WTC11 (cell line): ENCODE measurements around the gene AASDHPPT. TPM values are rescaled to one million over a fixed set of nuclear protein-coding genes. Genes with fewer than 3 reads are reported as not detected.

Experiments
- ATAC-seq: fragments of 200-7000 bp; cut with Tn5 transposase; 2 replicates; pipeline ENCODE4 v1.10.0; 2021; ENCODE audit warnings: mild to moderate bottlenecking, moderate library complexity
- CTCF ChIA-PET: fragments of 300-600 bp; sonication (Branson Sonifier 250); formaldehyde crosslinking; loops from one replicate; lab custom pipeline; 2021; ENCODE audit warnings: antibody characterized with exemption; lab: Charles Lee
- POLR2A ChIA-PET: fragments of 350-600 bp; sonication (Branson Sonifier 250); formaldehyde crosslinking; loops from one replicate; lab custom pipeline; 2021; ENCODE audit warnings: antibody characterized with exemption; lab: Charles Lee
- DNase-seq: peaks from one replicate; pipeline ENCODE4 v3.0.0; 2021; ENCODE audit warnings: low spot score
- H3K27ac Mint-ChIP-seq: 2 replicates; pipeline ENCODE4 v1.8.0; 2021; ENCODE audit warnings: mixed read lengths
- H3K27me3 Mint-ChIP-seq: 2 replicates; pipeline ENCODE4 v1.8.0; 2021; ENCODE audit warnings: low read depth, mild to moderate bottlenecking, moderate library complexity, mixed read lengths
- H3K36me3 Mint-ChIP-seq: 2 replicates; pipeline ENCODE4 v1.8.0; 2021; ENCODE audit warnings: mixed read lengths
- H3K4me1 Mint-ChIP-seq: 2 replicates; pipeline ENCODE4 v1.8.0; 2022; ENCODE audit warnings: mixed read lengths
- H3K4me3 Mint-ChIP-seq: 2 replicates; pipeline ENCODE4 v1.8.0; 2021; ENCODE audit warnings: mild to moderate bottlenecking, moderate library complexity, mixed read lengths
- H3K9me3 Mint-ChIP-seq: 2 replicates; pipeline ENCODE4 v1.8.0; 2021; ENCODE audit warnings: mixed read lengths
- ATF1 ChIP-seq: sonication (generic); formaldehyde crosslinking; IDR thresholded peaks from 2 replicates; pipeline ENCODE4 v1.8.1; 2023; ENCODE audit warnings: mild to moderate bottlenecking, moderate library complexity, missing genetic modification reagents
- CDX4 ChIP-seq: fragments of 250-450 bp; sonication (Bioruptor Pico); IDR thresholded peaks from 2 replicates; pipeline ENCODE4 v1.9.0; 2021; ENCODE audit warnings: moderate library complexity, mild to moderate bottlenecking, inconsistent platforms, borderline replicate concordance
- CREB1 ChIP-seq: sonication (generic); formaldehyde crosslinking; IDR thresholded peaks from 2 replicates; pipeline ENCODE4 v1.8.0; 2023; ENCODE audit warnings: mild to moderate bottlenecking, missing genetic modification reagents
- CTCF ChIP-seq: fragments of 200-600 bp; IDR thresholded peaks from 2 replicates; pipeline ENCODE4 v1.8.0; 2022; ENCODE audit warnings: antibody characterized with exemption
- E2F5 ChIP-seq: sonication (generic); formaldehyde crosslinking; IDR thresholded peaks from 2 replicates; pipeline ENCODE4 v1.8.1; 2022; ENCODE audit warnings: mild to moderate bottlenecking, moderate library complexity, missing genetic modification reagents
- EMX1 ChIP-seq: fragments of 250-450 bp; sonication (Bioruptor Pico); IDR thresholded peaks from 2 replicates; pipeline ENCODE4 v1.8.0; 2021; ENCODE audit warnings: mild to moderate bottlenecking
- ESRRA ChIP-seq: sonication (generic); formaldehyde crosslinking; IDR thresholded peaks from 2 replicates; pipeline ENCODE4 v1.8.1; 2022; ENCODE audit warnings: mild to moderate bottlenecking, missing genetic modification reagents, borderline replicate concordance
- FOXP4 ChIP-seq: sonication (generic); formaldehyde crosslinking; IDR thresholded peaks from 2 replicates; pipeline ENCODE4 v1.8.0; 2022; ENCODE audit warnings: mild to moderate bottlenecking, missing genetic modification reagents
- MYBL2 ChIP-seq: sonication (generic); formaldehyde crosslinking; IDR thresholded peaks from 2 replicates; pipeline ENCODE4 v1.8.1; 2023; ENCODE audit warnings: mild to moderate bottlenecking, moderate library complexity, missing genetic modification reagents
- NR1H2 ChIP-seq: sonication (generic); formaldehyde crosslinking; IDR thresholded peaks from 2 replicates; pipeline ENCODE4 v1.9.0; 2021; ENCODE audit warnings: mild to moderate bottlenecking, moderate library complexity, missing genetic modification reagents
- NR3C1 ChIP-seq: sonication (generic); formaldehyde crosslinking; conservative IDR thresholded peaks from 2 replicates; pipeline ENCODE4 v1.8.1; 2023; ENCODE audit warnings: low read depth, mild to moderate bottlenecking, missing genetic modification reagents
- PRRX2 ChIP-seq: fragments of 250-450 bp; sonication (Bioruptor Pico); IDR thresholded peaks from 2 replicates; pipeline ENCODE4 v1.8.0; 2021; ENCODE audit warnings: mild to moderate bottlenecking
- SMAD3 ChIP-seq: sonication (generic); formaldehyde crosslinking; IDR thresholded peaks from 2 replicates; pipeline ENCODE4 v1.8.0; 2022; ENCODE audit warnings: missing genetic modification reagents, mild to moderate bottlenecking, borderline replicate concordance
- ZBTB21 ChIP-seq: sonication (generic); formaldehyde crosslinking; IDR thresholded peaks from 2 replicates; pipeline ENCODE4 v1.8.1; 2023; ENCODE audit warnings: mild to moderate bottlenecking, missing genetic modification reagents, borderline replicate concordance
- ZNF232 ChIP-seq: sonication (generic); formaldehyde crosslinking; IDR thresholded peaks from 2 replicates; pipeline ENCODE4 v1.8.0; 2022; ENCODE audit warnings: mild to moderate bottlenecking, missing genetic modification reagents
- ZNF263 ChIP-seq: sonication (generic); formaldehyde crosslinking; IDR thresholded peaks from 2 replicates; pipeline ENCODE4 v1.8.1; 2022; ENCODE audit warnings: low read depth, mild to moderate bottlenecking, moderate library complexity, missing genetic modification reagents
- total RNA-seq: library from RNA; stranded (reverse); gene quantifications from 3 replicates; pipeline ENCODE4 v1.2.3, GENCODE V29; 2021
- TF ChIP-seq, protein P1 (sequence below): fragments of 250-450 bp; sonication (Bioruptor Pico); IDR thresholded peaks from 2 replicates; pipeline ENCODE4 v1.9.0; 2021; ENCODE audit warnings: mild to moderate bottlenecking, borderline replicate concordance
- TF ChIP-seq, protein P2 (sequence below): sonication (generic); formaldehyde crosslinking; IDR thresholded peaks from 2 replicates; pipeline ENCODE4 v1.8.0; 2023; ENCODE audit warnings: mild to moderate bottlenecking, missing genetic modification reagents
- TF ChIP-seq, protein P3 (sequence below): sonication (generic); formaldehyde crosslinking; conservative IDR thresholded peaks from 2 replicates; pipeline ENCODE4 v1.8.1; 2022; ENCODE audit warnings: mild to moderate bottlenecking, missing genetic modification reagents

The AASDHPPT gene
- total RNA-seq, 1 experiment from 2014 or later = 37.0 TPM

- Mint-ChIP-seq H3K4me3 (no peak overlapping the region), H3K9me3 (peaks cover 21% of the 10 kb centered on the region), H3K27me3 (no peaks in the 10 kb centered on the region), H3K36me3 (0 out of 2 replicates have a peak, but pooled peaks cover 4% of the 10 kb centered on the region), H3K4me1 (peaks cover 9% of the 10 kb centered on the region), H3K27ac (no peak overlapping the region)
- ChIA-PET POLR2A (no interaction called here), CTCF (no interaction called here)
- ATAC-seq (peak; percentile 70), DNase-seq (no peak)
- no peak for TF ChIP-seq CDX4 (CRISPR knock-in tag)
- TF ChIP-seq SMAD3 (CRISPR knock-in tag) = no peak
- TF ChIP-seq E2F5 = no peak
- no peak for TF ChIP-seq EMX1
These were observed 28.5 kb downstream of the AASDHPPT start for GRCh38 chr11:106105986-106106385.

GRCh38 chr11:106121570-106122320 is 44.3 kb downstream of the AASDHPPT start:
- ChIA-PET CTCF (no interaction called here), POLR2A (no interaction called here)
- H3K4me3 Mint-ChIP-seq = no peak overlapping the region
- H3K36me3 Mint-ChIP-seq = no peaks in the 10 kb centered on the region
- peaks cover 10% of the 10 kb centered on the region for H3K9me3 Mint-ChIP-seq
- peaks cover 2% of the 10 kb centered on the region; the same call in 1 of the 2 replicates for H3K4me1 Mint-ChIP-seq
- TF ChIP-seq FOXP4 (no peak), ZNF232 (CRISPR knock-in tag) (no peak), ZBTB21 (CRISPR knock-in tag) (no peak), NR1H2 (no peak), CREB1 (CRISPR knock-in tag) (no peak), ESRRA (CRISPR knock-in tag) (no peak), ATF1 (CRISPR knock-in tag) (no peak), NR3C1 (CRISPR knock-in tag) (no peak), ZNF263 (CRISPR knock-in tag) (no peak), MYBL2 (CRISPR knock-in tag) (no peak), PRRX2 (CRISPR knock-in tag) (no peak), CTCF (no peak)
- TF ChIP-seq, protein P1, sequence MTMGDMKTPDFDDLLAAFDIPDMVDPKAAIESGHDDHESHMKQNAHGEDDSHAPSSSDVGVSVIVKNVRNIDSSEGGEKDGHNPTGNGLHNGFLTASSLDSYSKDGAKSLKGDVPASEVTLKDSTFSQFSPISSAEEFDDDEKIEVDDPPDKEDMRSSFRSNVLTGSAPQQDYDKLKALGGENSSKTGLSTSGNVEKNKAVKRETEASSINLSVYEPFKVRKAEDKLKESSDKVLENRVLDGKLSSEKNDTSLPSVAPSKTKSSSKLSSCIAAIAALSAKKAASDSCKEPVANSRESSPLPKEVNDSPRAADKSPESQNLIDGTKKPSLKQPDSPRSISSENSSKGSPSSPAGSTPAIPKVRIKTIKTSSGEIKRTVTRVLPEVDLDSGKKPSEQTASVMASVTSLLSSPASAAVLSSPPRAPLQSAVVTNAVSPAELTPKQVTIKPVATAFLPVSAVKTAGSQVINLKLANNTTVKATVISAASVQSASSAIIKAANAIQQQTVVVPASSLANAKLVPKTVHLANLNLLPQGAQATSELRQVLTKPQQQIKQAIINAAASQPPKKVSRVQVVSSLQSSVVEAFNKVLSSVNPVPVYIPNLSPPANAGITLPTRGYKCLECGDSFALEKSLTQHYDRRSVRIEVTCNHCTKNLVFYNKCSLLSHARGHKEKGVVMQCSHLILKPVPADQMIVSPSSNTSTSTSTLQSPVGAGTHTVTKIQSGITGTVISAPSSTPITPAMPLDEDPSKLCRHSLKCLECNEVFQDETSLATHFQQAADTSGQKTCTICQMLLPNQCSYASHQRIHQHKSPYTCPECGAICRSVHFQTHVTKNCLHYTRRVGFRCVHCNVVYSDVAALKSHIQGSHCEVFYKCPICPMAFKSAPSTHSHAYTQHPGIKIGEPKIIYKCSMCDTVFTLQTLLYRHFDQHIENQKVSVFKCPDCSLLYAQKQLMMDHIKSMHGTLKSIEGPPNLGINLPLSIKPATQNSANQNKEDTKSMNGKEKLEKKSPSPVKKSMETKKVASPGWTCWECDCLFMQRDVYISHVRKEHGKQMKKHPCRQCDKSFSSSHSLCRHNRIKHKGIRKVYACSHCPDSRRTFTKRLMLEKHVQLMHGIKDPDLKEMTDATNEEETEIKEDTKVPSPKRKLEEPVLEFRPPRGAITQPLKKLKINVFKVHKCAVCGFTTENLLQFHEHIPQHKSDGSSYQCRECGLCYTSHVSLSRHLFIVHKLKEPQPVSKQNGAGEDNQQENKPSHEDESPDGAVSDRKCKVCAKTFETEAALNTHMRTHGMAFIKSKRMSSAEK (CRISPR knock-in tag) = no peak
- TF ChIP-seq, protein P2, sequence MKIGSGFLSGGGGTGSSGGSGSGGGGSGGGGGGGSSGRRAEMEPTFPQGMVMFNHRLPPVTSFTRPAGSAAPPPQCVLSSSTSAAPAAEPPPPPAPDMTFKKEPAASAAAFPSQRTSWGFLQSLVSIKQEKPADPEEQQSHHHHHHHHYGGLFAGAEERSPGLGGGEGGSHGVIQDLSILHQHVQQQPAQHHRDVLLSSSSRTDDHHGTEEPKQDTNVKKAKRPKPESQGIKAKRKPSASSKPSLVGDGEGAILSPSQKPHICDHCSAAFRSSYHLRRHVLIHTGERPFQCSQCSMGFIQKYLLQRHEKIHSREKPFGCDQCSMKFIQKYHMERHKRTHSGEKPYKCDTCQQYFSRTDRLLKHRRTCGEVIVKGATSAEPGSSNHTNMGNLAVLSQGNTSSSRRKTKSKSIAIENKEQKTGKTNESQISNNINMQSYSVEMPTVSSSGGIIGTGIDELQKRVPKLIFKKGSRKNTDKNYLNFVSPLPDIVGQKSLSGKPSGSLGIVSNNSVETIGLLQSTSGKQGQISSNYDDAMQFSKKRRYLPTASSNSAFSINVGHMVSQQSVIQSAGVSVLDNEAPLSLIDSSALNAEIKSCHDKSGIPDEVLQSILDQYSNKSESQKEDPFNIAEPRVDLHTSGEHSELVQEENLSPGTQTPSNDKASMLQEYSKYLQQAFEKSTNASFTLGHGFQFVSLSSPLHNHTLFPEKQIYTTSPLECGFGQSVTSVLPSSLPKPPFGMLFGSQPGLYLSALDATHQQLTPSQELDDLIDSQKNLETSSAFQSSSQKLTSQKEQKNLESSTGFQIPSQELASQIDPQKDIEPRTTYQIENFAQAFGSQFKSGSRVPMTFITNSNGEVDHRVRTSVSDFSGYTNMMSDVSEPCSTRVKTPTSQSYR = no peak
- TF ChIP-seq, protein P3, sequence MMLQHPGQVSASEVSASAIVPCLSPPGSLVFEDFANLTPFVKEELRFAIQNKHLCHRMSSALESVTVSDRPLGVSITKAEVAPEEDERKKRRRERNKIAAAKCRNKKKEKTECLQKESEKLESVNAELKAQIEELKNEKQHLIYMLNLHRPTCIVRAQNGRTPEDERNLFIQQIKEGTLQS (CRISPR knock-in tag) = no peak
- H3K27ac Mint-ChIP-seq = no peak overlapping the region
- ATAC-seq (no peak), DNase-seq (no peak)
- H3K27me3 Mint-ChIP-seq = no peaks in the 10 kb centered on the region
